Esophagus squamous epithelium (tissue), 5 donors: ENCODE measurements around the gene FBXL20. TPM values are rescaled to one million over a fixed set of nuclear protein-coding genes. Genes with fewer than 3 reads are reported as not detected.

Experiments
- DNase-seq: peaks from one replicate; lab custom pipeline; 2025; lab: John Stamatoyannopoulos, UW
- H3K27ac ChIP-seq, 4 donors: fragments of 200-600 bp; sonication (generic); one replicate each; pipeline ENCODE4 v1.5.1; 2016 to 2019; ENCODE audit warnings: mild to moderate bottlenecking in 1 of 4
- H3K27me3 ChIP-seq, 4 donors: fragments of 200-600 bp; sonication (generic); 1 replicate in 3 of 4; 2 replicates in 1 of 4; pipeline versions ENCODE4 v1.5.1 to v1.6.0; 2017 to 2021; ENCODE audit warnings: antibody characterized with exemption in 1 of 4
- H3K36me3 ChIP-seq, 3 donors: fragments of 200-600 bp; sonication (generic); one replicate each; pipeline ENCODE4 v1.5.1; 2016 to 2019
- H3K4me1 ChIP-seq, 3 donors: fragments of 200-600 bp; sonication (generic); one replicate each; pipeline ENCODE4 v1.5.1; 2017 to 2019
- H3K4me3 ChIP-seq, 4 donors: fragments of 200-600 bp; sonication (generic); 1 replicate in 3 of 4; 2 replicates in 1 of 4; pipeline ENCODE4 v1.5.1; 2016 to 2019; ENCODE audit warnings: mild to moderate bottlenecking in 2 of 4, moderate library complexity in 1 of 4
- H3K9me3 ChIP-seq, 3 donors: fragments of 200-600 bp; sonication (generic); one replicate each; pipeline ENCODE4 v1.5.1; 2016 to 2019
- POLR2A ChIP-seq, 4 donors: fragments of 450-650 bp; IDR thresholded peaks; one replicate each; pipeline ENCODE4 v1.6.1; 2017; ENCODE audit warnings: antibody characterized with exemption in 4 of 4, mild to moderate bottlenecking in 4 of 4, moderate library complexity in 3 of 4
- WGBS, 2 donors: methylation state at CpG; one replicate each; pipeline ENCODE4 v1.1.5; 2018; 5-methylcytosine and 5-hydroxymethylcytosine counted together
- intact Hi-C: fragments of 100-400 bp; cut with DNase I; formaldehyde crosslinking; loops from one replicate; pipeline ENCODE4 v1.15.0; 2022
- total RNA-seq, 4 donors: library from RNA; depleted of rRNA; stranded (reverse); fragments of >200 nt; gene quantifications; one replicate each; pipeline ENCODE4 v1.1.0, GENCODE V29; 2016
- TF ChIP-seq, protein P1 (sequence below), 6 experiments: fragments of 450-650 bp in 4 of 6; fragments of 200-600 bp in 2 of 6; sonication (generic) in 2 of 6; IDR thresholded peaks; one replicate each; pipeline ENCODE4 v1.5.1; 2016 to 2019; ENCODE audit warnings: antibody characterized with exemption in 6 of 6, mild to moderate bottlenecking in 4 of 6, moderate library complexity in 4 of 6
- donor health status: DM: yes; HTN: yes; CAD: no.

FBXL20 gene
- total RNA-seq, 4 donors from 2014 or later: 5.0 to 10.3 (median 6.8) TPM

- no peaks in the 10 kb centered on the region for H3K9me3 ChIP-seq
- TF ChIP-seq POLR2A (IDR thresholded peaks at IDR 0.05): no peak
- TF ChIP-seq, protein P1, sequence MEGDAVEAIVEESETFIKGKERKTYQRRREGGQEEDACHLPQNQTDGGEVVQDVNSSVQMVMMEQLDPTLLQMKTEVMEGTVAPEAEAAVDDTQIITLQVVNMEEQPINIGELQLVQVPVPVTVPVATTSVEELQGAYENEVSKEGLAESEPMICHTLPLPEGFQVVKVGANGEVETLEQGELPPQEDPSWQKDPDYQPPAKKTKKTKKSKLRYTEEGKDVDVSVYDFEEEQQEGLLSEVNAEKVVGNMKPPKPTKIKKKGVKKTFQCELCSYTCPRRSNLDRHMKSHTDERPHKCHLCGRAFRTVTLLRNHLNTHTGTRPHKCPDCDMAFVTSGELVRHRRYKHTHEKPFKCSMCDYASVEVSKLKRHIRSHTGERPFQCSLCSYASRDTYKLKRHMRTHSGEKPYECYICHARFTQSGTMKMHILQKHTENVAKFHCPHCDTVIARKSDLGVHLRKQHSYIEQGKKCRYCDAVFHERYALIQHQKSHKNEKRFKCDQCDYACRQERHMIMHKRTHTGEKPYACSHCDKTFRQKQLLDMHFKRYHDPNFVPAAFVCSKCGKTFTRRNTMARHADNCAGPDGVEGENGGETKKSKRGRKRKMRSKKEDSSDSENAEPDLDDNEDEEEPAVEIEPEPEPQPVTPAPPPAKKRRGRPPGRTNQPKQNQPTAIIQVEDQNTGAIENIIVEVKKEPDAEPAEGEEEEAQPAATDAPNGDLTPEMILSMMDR (IDR thresholded peaks at IDR 0.05): no peak
- H3K36me3 ChIP-seq: peaks cover 0 to 14% (median 0%) of the 10 kb centered on the region in 3 donors
- WGBS, 2 donors: 1% methylated on average over 28 to 30 of the region's 46 CpGs
- peaks cover 0 to 47% (median 16%) of the 10 kb centered on the region in 3 donors for H3K4me1 ChIP-seq
- no peaks in the 10 kb centered on the region for H3K27me3 ChIP-seq
- DNase-seq: no peak
- intact Hi-C loops: no loop called here
- peak overlapping the region; percentile 84 to 99 (median 93) for H3K4me3 ChIP-seq
- H3K27ac ChIP-seq: peak overlapping the region; percentile 92 to 94 (median 94)
Observed at GRCh38 chr17:39400547-39401411, 647 bp downstream of the FBXL20 start.

GRCh38 chr17:39399791-39400190 lies 1.6 kb downstream of the FBXL20 start:
- H3K9me3 ChIP-seq: no peaks in the 10 kb centered on the region
- peaks cover 0 to 41% (median 16%) of the 10 kb centered on the region in 3 donors for H3K4me1 ChIP-seq
- intact Hi-C loops: no loop called here
- 60 to 62% methylated on average over 4 of the region's 4 CpGs for WGBS, 2 donors
- H3K4me3 ChIP-seq: peak overlapping the region in 2 of 4 donors; percentile 84 to 99
- no peak overlapping the region for H3K27ac ChIP-seq
- H3K27me3 ChIP-seq: no peaks in the 10 kb centered on the region
- DNase-seq: no peak
- TF ChIP-seq POLR2A (IDR thresholded peaks at IDR 0.05): no peak
- TF ChIP-seq, protein P1 (IDR thresholded peaks at IDR 0.05): no peak
- peaks cover 0 to 4% (median 0%) of the 10 kb centered on the region in 3 donors for H3K36me3 ChIP-seq

DNA sequence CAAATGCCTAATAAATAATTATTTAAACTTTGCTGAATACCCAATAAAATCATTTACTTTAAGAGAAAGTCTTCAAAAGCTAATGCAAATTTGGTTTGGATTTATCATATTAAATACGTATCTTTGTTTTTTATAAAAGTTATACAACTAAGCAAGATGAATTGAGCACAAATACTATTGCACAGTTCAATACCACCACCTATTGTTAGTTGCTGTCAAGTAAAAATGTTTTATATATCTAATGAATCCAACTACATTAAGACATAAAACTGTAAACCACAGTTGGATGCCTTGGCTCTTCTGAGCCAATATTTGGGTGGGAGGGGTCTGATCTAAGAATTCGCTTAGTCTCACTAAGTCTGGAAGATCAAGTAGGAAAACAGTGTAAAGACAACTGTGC lies 7.7 kb downstream of the FBXL20 start:
- intact Hi-C loops: no loop called here
- no peak for TF ChIP-seq POLR2A (IDR thresholded peaks at IDR 0.05)
- TF ChIP-seq, protein P1 (IDR thresholded peaks at IDR 0.05): no peak

GRCh38 chr17:39391448-39391847 lies 10.0 kb downstream of the FBXL20 start:
- 73 to 86% methylated on average over 5 of the region's 5 CpGs for WGBS, 2 donors
- H3K4me1 ChIP-seq: peaks cover 0 to 4% (median 0%) of the 10 kb centered on the region in 3 donors
- H3K27me3 ChIP-seq: no peaks in the 10 kb centered on the region
- intact Hi-C loops: no loop called here
- no peaks in the 10 kb centered on the region for H3K9me3 ChIP-seq
- H3K4me3 ChIP-seq: no peak overlapping the region
- no peak overlapping the region for H3K27ac ChIP-seq
- peaks cover 0 to 23% (median 0%) of the 10 kb centered on the region in 3 donors for H3K36me3 ChIP-seq
- DNase-seq: no peak
- TF ChIP-seq, protein P1 (IDR thresholded peaks at IDR 0.05): no peak
- TF ChIP-seq POLR2A (IDR thresholded peaks at IDR 0.05): no peak

More for the DNA sequence above, 7.7 kb downstream of the FBXL20 start:
- peaks cover 0 to 13% (median 2%) of the 10 kb centered on the region in 3 donors for H3K4me1 ChIP-seq
- no peak overlapping the region for H3K27ac ChIP-seq
- no peak for DNase-seq
- H3K9me3 ChIP-seq: no peaks in the 10 kb centered on the region
- peaks cover 0 to 5% (median 0%) of the 10 kb centered on the region in 3 donors for H3K36me3 ChIP-seq
- 45 to 57% methylated on average over 2 of the region's 2 CpGs for WGBS, 2 donors
- H3K4me3 ChIP-seq: no peak overlapping the region
- no peaks in the 10 kb centered on the region for H3K27me3 ChIP-seq

DNA sequence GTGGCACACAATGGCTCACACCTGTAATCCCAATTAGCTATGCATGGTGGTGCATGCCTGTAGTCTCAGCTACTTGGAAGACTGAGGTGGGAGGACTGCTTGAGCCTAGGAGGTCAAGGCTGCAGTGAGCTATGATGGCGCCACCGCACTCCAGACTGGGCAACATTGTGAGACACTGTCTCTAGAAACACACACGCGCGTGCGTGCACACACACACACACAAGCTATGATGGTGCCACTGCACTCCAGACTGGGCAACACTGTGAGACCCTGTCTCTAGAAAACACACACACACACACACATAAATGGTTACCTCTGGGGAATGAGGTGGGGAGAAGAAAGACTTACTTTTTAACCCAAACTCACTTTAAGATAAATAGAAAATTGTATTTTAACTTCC lies 16.4 kb downstream of the FBXL20 start:
- intact Hi-C loops: no loop called here
- WGBS, 2 donors: 93 to 97% methylated on average over 6 of the region's 6 CpGs

More for the DNA sequence above, 16.4 kb downstream of the FBXL20 start:
- peaks cover 0 to 43% (median 0%) of the 10 kb centered on the region in 3 donors for H3K36me3 ChIP-seq
- no peaks in the 10 kb centered on the region for H3K9me3 ChIP-seq
- H3K27ac ChIP-seq: no peak overlapping the region
- TF ChIP-seq, protein P1 (IDR thresholded peaks at IDR 0.05): no peak
- TF ChIP-seq POLR2A (IDR thresholded peaks at IDR 0.05): no peak
- H3K27me3 ChIP-seq: no peaks in the 10 kb centered on the region
- H3K4me1 ChIP-seq: peaks cover 0 to 6% (median 0%) of the 10 kb centered on the region in 3 donors
- no peak overlapping the region for H3K4me3 ChIP-seq
- no peak for DNase-seq
